GM19463 (cell line): Measurements from ENCODE around the gene FAM107B.
"Not testable (repeated sequence)": the region's sequence is repeated elsewhere in the genome, so short reads cannot be mapped to it uniquely, and the experiment has no call there.

Source experiments
- ATAC-seq: cut with Tn5 transposase; IDR thresholded peaks from one replicate; pipeline ENCODE4 v1.9.1; 2021; ENCODE audit warnings: mild to moderate bottlenecking, moderate library complexity; ENCODE audit not compliant: unreplicated experiment

The FAM107B gene

DNA sequence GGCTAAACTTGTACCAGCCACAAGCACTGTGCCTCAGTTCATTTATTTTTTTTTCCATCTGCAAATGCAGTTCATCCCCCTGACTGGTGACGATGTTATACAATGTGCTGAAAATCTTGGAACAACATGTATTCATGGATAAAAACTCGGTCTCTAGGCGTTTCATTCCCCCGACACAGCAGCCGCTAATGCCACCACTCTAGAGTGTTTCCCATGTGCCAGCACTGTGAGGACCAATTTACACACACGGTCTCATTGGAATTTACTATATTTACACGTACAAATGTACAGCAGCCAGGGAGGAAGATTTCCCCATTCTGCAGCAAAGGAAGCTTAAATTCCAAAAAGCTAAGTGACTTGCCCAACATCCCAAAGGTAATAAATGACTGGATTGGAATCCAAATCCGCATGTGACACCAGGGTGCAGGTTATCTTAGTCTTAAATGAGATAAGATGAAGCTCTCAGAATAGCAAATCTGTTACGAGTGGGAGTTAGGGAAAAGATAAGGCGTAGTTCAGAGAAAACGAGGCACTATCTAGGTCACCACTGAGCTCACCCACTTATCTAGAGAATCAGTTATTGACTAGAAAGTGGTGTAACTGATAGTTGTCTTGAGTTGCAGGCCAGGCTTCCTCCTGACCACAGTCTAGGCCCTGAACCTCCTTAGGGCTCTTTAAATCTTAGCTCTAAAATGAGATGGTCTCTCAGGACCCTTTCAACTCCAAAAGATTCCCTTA lies 36.7 kb downstream of the FAM107B start:
- no peak for ATAC-seq

- ATAC-seq = no peak
These were observed 38.1 kb downstream of the FAM107B start for GRCh38 chr10:14736600-14737081.

- no peak for ATAC-seq
These were observed 38.7 kb downstream of the FAM107B start for GRCh38 chr10:14736043-14736442.

DNA sequence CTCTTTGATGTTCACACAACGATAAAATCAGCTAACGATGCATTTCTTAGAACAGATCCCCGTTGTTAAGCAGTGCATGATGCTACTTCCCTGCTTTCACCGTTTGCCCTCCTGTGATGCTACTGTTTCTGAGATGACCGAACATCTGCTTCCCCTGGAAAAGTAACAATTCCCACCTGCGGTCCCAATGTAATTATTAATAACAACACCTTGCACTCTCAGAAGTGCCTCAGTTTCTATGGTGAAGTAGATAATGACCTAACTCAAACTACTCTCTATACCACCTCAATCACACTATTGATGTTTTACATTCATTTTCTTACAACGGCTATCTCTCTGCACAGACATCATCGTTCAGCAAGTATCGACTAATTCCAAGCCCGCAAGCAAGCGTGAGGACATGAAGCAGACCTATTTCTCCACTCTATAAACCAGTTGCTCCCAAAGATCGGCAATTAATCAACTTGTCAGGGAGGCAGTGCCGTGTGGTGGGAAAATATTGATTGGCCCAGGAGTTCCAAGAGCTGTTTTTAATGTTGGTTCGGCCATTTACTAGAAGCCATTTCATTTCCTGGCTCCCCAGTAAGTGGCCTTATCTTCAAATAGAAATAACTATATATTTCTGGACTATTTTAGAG lies 42.7 kb downstream of the FAM107B start:
- no peak for ATAC-seq

DNA sequence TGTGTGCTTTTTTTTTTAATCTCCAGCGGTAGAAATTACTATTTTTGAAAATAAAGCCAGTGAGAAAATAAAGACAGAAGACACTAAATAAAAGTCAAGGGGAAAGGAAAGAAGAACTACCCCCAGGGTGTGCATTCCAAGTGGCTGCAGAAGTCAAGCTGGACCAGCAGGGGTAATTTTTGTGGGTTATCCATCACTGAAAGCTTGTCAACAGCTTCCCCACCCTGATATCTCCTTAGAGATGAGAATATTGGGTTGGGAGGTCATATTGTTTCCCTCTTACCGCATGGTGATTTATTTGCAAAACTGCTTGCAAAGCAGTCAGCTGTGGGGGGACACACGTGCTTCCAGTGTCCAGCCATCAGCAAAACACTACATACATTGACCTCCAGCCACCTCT lies 46.4 kb downstream of the FAM107B start:
- no peak for ATAC-seq

DNA sequence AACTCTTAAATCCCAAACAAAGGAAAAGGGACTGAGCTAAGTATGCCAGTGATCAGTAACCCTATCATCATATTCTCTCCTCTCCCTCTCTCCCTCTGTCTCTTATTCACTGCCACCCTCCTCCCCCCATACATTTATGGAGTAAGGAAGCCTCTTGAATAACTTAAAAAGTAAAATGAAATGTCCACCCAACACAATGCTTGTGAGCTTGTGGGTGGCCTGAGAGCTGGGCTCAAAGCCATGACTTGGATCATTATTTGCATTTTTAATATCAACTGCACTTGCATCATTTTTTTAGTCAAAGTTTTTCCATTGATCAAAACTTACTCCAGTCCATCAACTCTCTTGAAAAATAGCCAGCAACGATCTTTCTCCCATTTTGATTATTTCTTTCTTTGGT lies 46.8 kb downstream of the FAM107B start:
- no peak for ATAC-seq

DNA sequence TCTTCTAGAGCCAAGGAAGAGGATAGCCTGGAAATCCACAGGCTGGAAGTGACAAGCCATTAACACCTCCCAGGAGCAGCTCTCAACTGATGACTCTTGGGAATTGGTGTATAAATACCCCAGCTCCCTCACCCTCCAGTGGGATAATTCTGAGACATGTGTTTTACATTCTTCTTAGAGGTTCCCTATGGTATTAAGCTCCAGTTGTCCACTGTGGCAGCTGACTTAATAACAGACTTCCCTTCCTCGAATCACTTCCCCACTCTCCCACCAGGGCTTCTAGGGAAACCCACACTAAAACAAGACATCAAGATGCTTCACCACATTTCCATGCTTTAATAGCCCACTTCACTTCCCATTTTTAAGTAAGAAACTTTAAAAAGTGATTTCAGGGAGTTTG lies 47.2 kb downstream of the FAM107B start:
- ATAC-seq = no peak

DNA sequence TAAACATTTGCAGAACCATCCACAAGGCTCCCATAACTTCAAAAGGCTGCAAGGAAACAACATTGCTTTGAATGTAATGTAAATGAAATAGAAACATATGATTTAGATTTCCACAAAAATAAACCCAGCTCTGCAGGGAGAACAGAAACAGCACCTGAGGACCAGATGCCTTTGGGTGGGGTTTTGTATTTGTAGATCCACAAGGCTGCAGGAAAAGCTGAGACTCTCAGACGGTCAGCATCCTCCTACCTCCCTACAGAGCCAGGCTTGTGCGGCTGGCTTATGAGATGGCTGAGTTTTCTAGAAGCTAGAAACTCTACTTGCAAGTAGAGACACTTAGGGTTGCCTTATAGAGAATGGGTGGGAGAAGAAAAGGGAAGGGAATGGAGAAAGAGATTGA lies 49.8 kb downstream of the FAM107B start:
- ATAC-seq = no peak

DNA sequence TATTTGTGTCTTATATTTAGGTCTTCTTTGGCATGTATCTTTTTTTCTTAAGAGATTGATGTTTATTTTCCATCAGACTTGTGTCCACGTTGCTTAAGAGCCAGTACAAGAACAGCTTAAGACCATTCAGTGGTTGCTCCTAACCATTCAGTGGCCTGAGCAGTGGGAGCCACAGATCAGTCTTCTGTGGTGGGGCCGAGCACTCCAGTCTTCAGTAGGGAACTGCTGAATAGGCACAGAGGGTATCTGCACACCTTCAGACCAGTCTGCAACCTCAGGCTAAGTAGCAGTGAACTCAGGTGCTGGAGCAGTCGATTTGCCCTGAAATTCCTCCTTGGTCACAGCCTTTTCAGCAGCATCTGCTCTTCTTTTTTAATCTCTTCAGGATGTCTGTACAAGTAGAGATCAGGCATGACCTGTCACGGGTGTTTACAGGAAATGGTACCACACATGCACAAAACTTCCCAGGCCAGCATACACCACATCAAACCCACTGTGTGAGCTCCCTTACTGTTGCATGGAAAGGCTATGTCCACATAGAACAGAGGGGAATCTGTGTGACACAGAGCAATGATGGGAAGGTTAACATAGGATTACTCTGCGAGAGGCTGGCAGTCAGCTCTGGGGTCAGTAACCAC lies 51.5 kb downstream of the FAM107B start:
- ATAC-seq = no peak

- no peak for ATAC-seq
These were observed 57.1 kb downstream of the FAM107B start for GRCh38 chr10:14717552-14717951.

DNA sequence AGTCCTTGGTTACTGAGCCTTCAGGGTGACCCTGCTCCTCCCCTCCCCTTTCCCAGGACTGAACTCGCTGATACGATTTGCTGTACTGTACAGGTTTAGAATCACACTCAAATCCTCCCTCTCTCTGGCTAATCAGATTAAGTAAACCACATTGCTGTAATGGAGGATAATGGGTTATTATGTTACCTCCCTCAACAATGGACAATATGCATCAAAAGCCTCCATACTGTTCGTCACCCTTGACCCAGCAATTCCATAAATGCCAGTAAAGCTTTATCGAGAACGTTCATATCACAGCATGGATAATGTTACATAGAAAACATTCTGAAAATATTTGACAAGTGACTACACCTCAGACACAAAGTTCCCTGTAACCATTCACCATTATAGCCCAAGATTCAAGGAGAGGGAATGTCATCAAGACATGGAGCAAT lies 61.7 kb downstream of the FAM107B start:
- no peak for ATAC-seq

DNA sequence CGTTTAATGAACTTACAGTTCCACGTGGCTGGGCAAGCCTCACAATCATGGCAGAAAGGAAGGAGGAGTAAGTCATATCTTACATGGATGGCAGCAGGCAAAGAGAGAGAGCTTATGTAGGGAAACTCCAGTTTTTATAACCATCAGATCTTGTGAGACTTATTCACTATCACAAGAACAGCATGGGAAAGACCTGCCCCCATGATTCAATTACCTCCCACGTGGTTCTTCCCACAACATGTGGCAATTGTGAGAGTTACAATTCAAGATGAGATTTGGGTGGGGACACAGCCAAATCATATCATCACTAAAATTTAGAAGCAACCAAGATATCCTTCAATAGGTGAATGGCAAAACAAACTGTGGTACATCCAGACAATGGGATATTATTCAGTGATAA lies 65.4 kb downstream of the FAM107B start:
- not testable (repeated sequence) for ATAC-seq

GRCh38 chr10:14707481-14707880 lies 67.2 kb downstream of the FAM107B start:
- ATAC-seq = no peak

DNA sequence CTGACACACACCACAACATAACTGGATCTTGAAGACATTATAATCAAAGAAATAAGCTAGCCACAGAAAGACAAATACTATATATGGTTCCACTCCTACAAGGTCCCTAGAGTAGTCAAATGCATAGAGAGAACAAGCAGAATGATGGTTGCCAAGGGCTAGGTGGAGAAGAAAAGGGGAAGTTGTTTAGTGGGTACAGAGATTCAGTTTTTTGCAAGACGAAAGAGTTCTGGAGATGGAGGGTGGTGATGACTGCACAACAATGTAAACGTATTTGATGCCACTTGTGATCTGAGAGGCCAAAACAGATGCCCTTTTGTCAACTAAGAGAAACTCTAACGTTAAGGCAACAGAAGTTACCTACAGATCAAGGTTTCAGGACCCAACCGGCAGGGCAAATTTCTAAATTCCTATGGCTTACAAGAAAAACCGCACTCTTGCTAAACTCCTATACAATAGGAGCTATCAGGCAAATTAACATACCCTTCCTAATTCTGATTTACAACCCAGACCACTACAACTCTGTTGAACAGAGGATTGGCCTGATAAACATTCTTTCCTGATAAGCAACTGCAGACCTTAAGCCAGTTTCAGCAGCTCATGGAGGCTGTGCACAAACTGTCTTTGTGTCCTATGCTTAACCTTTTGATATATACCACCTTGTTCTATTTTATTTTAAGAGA lies 69.0 kb downstream of the FAM107B start:
- ATAC-seq = no peak

GRCh38 chr10:14703631-14704001 lies 71.1 kb downstream of the FAM107B start:
- ATAC-seq = no peak

- no peak for ATAC-seq
These were observed 73.2 kb downstream of the FAM107B start for GRCh38 chr10:14701466-14701865.

GRCh38 chr10:14700546-14700945 lies 74.2 kb downstream of the FAM107B start:
- ATAC-seq = no peak

DNA sequence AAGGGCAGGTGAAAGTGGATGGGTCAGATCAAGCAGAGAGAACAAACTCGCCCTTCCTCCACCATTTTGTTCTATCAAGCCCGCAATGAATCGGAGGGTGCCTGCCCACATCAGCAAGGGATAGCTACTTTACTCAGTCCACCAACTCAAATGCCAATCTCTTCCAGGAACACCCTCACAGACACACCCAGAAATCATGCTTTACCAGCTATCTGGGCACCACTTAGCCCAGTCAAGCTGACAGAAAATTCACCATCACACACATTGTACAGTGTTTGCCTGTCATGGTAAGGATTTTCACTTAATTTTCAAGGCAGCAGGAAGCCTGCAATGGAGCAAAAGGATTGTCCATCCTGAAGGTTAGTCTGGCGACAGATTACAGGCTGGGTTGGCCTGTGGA lies 75.2 kb downstream of the FAM107B start:
- ATAC-seq = no peak

DNA sequence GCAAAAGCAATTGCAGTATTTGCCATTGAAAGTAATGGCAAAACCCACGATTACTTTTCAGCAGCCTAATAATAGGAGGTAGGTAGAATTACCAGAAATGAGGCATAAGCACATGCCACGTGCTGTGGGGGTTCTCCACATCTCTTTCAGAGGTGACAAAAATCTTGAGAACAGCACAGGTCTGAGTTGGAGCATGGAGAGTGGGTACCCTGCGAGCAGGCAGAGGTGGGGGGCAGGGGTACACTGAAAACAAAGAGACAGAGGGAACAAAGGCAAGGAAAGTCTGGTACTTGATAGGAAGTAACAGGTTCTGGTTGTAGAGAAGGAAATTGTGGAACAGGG lies 75.9 kb downstream of the FAM107B start:
- no peak for ATAC-seq

DNA sequence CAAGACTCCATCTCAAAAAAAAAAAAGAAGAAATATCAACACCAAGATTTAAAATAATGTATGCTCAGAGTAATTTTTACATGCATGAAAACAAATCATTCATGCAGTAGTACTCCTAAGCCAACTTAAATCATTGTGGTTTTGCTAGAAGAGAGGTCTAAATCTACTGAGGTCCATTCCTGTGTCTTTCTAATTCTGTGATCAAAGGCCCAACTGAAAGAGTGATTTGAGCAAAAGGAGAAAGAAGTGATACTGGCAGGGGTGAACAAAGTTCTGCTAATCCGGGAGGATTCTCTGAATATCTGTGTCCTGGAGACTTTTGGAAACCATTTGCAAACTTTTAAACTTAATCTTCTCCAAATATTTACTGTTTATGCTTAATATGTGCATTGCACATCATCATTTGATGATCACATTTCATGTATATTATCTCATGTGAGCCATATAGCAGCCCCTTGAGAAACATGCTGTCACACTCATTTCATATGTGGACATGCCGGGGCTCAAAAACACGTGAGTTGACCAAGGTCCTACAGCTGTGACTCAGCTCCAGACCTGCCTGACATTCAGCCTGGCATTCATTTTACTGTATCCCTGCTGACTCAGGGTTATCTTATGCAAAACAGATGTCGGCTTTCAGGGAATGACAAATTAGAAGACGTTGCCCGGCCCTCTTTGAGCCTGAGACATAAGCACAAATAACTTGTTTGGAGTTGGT lies 76.4 kb downstream of the FAM107B start:
- ATAC-seq = no peak

- ATAC-seq = no peak
These were observed 77.4 kb downstream of the FAM107B start for GRCh38 chr10:14697281-14697680.
